Liver (tissue), 9 donors: Measurements from ENCODE around the gene SEPTIN3. TPM values are rescaled to one million over a fixed set of nuclear protein-coding genes. Genes with fewer than 3 reads are reported as not detected.

Experiments used
- DNase-seq: peaks from one replicate; pipeline ENCODE4 v3.0.0-alpha.2; 2017; ENCODE audit warnings: low spot score
- H3K27ac ChIP-seq, 2 donors: one replicate each; pipeline ENCODE4 v1.7.0; 2013; ENCODE audit warnings: inconsistent platforms in 2 of 2, low read length in 2 of 2, control low read depth in 1 of 2, low read depth in 1 of 2, mild to moderate bottlenecking in 1 of 2
- H3K27me3 ChIP-seq, 4 donors: one replicate each; pipeline versions ENCODE4 v1.6.1 to v1.7.0; 2013; ENCODE audit warnings: low read length in 3 of 4, inconsistent platforms in 1 of 4, mild to moderate bottlenecking in 1 of 4, moderate library complexity in 1 of 4; ENCODE audit not compliant: control insufficient read depth in 4 of 4, insufficient read depth in 4 of 4
- H3K36me3 ChIP-seq, 4 donors: one replicate each; pipeline versions ENCODE4 v1.6.1 to v1.7.0; 2013; ENCODE audit warnings: low read length in 3 of 4, mild to moderate bottlenecking in 3 of 4, low read depth in 1 of 4, moderate library complexity in 1 of 4; ENCODE audit not compliant: control insufficient read depth in 4 of 4, insufficient read depth in 3 of 4
- H3K4me1 ChIP-seq, 4 donors: one replicate each; pipeline versions ENCODE4 v1.6.1 to v1.7.0; 2013; ENCODE audit warnings: low read length in 3 of 4, mild to moderate bottlenecking in 3 of 4, moderate library complexity in 1 of 4; ENCODE audit not compliant: control insufficient read depth in 4 of 4, insufficient read depth in 4 of 4
- H3K4me3 ChIP-seq, 3 donors: one replicate each; pipeline versions ENCODE4 v1.6.1 to v1.7.0; 2013; ENCODE audit warnings: low read length in 3 of 3, control low read depth in 1 of 3, low read depth in 1 of 3, mild to moderate bottlenecking in 1 of 3
- H3K9ac ChIP-seq, 2 donors: one replicate each; pipeline ENCODE4 v1.7.0; 2013; ENCODE audit warnings: low read length in 2 of 2, mild to moderate bottlenecking in 2 of 2, moderate library complexity in 2 of 2, control low read depth in 1 of 2, low read depth in 1 of 2
- H3K9me3 ChIP-seq, 4 donors: one replicate each; pipeline versions ENCODE4 v1.6.1 to v1.7.0; 2013; ENCODE audit warnings: low read length in 3 of 4; ENCODE audit not compliant: control insufficient read depth in 4 of 4
- EGR1 ChIP-seq, 2 donors: IDR thresholded peaks; 2 replicates each; pipeline ENCODE4 v1.6.1; 2016 to 2018; ENCODE audit warnings: antibody characterized with exemption in 2 of 2, low read depth in 2 of 2
- FOXA1 ChIP-seq: IDR thresholded peaks from 2 replicates; pipeline ENCODE4 v1.6.1; 2016; ENCODE audit warnings: antibody characterized with exemption
- FOXA2 ChIP-seq: IDR thresholded peaks from 2 replicates; pipeline ENCODE4 v1.6.1; 2016; ENCODE audit warnings: antibody characterized with exemption
- GABPA ChIP-seq, 2 donors: IDR thresholded peaks in 1 of 2; conservative IDR thresholded peaks in 1 of 2; 2 replicates each; pipeline ENCODE4 v1.6.1; 2016; ENCODE audit warnings: antibody characterized with exemption in 2 of 2, mild to moderate bottlenecking in 1 of 2, moderate library complexity in 1 of 2
- HNF4A ChIP-seq, 2 donors: conservative IDR thresholded peaks; 2 replicates each; pipeline ENCODE4 v1.6.1; 2016; ENCODE audit warnings: antibody characterized with exemption in 2 of 2, mild to moderate bottlenecking in 2 of 2
- HNF4G ChIP-seq: IDR thresholded peaks from 2 replicates; pipeline ENCODE4 v1.6.1; 2016; ENCODE audit warnings: antibody characterized with exemption
- JUND ChIP-seq, 2 donors: IDR thresholded peaks; 2 replicates each; pipeline ENCODE4 v1.6.1; 2016; ENCODE audit warnings: antibody characterized with exemption in 2 of 2
- NR2F2 ChIP-seq: IDR thresholded peaks from 2 replicates; pipeline ENCODE4 v1.6.1; 2016; ENCODE audit warnings: antibody characterized with exemption
- RAD21 ChIP-seq, 2 donors: IDR thresholded peaks; 2 replicates each; pipeline ENCODE4 v1.6.1; 2016; ENCODE audit warnings: antibody characterized with exemption in 2 of 2, mild to moderate bottlenecking in 2 of 2
- RXRA ChIP-seq, 2 donors: IDR thresholded peaks; 2 replicates each; pipeline ENCODE4 v1.6.1; 2017 to 2018; ENCODE audit warnings: antibody characterized with exemption in 2 of 2, mild to moderate bottlenecking in 1 of 2
- SP1 ChIP-seq: IDR thresholded peaks from 2 replicates; pipeline ENCODE4 v1.6.1; 2018; ENCODE audit warnings: antibody characterized with exemption, mild to moderate bottlenecking
- TAF1 ChIP-seq: conservative IDR thresholded peaks from 2 replicates; pipeline ENCODE4 v1.6.1; 2016; ENCODE audit warnings: antibody characterized with exemption, mild to moderate bottlenecking
- YY1 ChIP-seq: IDR thresholded peaks from 2 replicates; pipeline ENCODE4 v1.6.1; 2016; ENCODE audit warnings: antibody characterized with exemption, mild to moderate bottlenecking
- WGBS: extraction: QIAGEN DNeasy Blood & Tissue Kit; methylation state at CpG from one replicate; pipeline ENCODE4 v1.1.7; 2013; 5-methylcytosine and 5-hydroxymethylcytosine counted together
- polyA plus RNA-seq, 2 donors: library from polyadenylated mRNA; stranded (reverse) in 1 of 2; unstranded in 1 of 2; fragments of 200-250 nt in 1 of 2; fragments of >200 nt in 1 of 2; fragmentation: Nextera tagmentation in 1 of 2; extraction: Ambion mirVana in 1 of 2; gene quantifications; one replicate each; pipeline versions ENCODE4 v1.2.1 to v1.2.3, GENCODE V29; 2013 to 2015
- total RNA-seq, 2 donors: library from RNA; depleted of rRNA; stranded (reverse); fragments of >200 nt; gene quantifications; one replicate each; pipeline ENCODE4 v1.2.3, GENCODE V29; 2014
- TF ChIP-seq, protein P1 (sequence below): fragments of 150-350 bp; IDR thresholded peaks from 2 replicates; pipeline ENCODE4 v1.5.1; 2017; ENCODE audit warnings: improper control_type of control experiment, low read depth, low read length; ENCODE audit not compliant: missing input control
- TF ChIP-seq, protein P2 (sequence below): IDR thresholded peaks from 2 replicates; pipeline ENCODE4 v1.6.1; 2016; ENCODE audit warnings: antibody characterized with exemption
- TF ChIP-seq, protein P3 (sequence below): IDR thresholded peaks from 2 replicates; pipeline ENCODE4 v1.6.1; 2016; ENCODE audit warnings: antibody characterized with exemption, mild to moderate bottlenecking
- TF ChIP-seq, protein P4 (sequence below): IDR thresholded peaks from 2 replicates; pipeline ENCODE4 v1.6.1; 2016; ENCODE audit warnings: antibody characterized with exemption
- TF ChIP-seq, protein P5 (sequence below): IDR thresholded peaks from 2 replicates; pipeline ENCODE4 v1.6.1; 2016; ENCODE audit warnings: antibody characterized with exemption
- donor health status: healthy.
- donor health status: healthy.
- donor health status: healthy.
- donor health status: healthy.
- donor health status: healthy.

The SEPTIN3 gene
- total and polyA plus RNA-seq, 4 donors: under 0.01 to 0.07 (median 0.04) TPM; not detected in 1

DNA sequence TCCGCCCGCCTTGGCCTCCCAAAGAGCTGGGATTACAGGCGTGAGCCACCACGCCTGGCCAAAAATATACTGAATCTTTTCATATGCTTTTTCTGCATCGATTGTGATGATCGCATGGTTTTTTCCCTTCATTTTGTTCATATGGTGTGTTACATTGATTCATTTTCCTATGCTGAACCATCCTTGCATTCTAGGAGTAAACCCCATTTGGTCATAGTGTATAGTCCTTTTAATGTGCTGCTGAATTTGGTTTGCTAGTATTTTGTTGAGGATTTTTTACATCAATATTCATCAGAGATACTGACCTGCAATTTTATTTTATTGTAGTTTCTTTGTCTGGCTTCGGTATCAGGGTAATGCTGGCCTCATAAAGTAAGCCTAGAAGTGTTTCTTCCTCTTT, 41.5 kb downstream of the SEPTIN3 start:
- Histone ChIP-seq H3K9ac (no peak overlapping the region), H3K27me3 (no peaks in the 10 kb centered on the region), H3K9me3 (peaks cover 0 to 14% (median 2%) of the 10 kb centered on the region in 4 donors), H3K4me1 (no peaks in the 10 kb centered on the region), H3K36me3 (no peaks in the 10 kb centered on the region), H3K4me3 (no peak overlapping the region), H3K27ac (no peak overlapping the region)
- 86% methylated on average over 7 of the region's 7 CpGs for WGBS
- TF ChIP-seq, protein P1, sequence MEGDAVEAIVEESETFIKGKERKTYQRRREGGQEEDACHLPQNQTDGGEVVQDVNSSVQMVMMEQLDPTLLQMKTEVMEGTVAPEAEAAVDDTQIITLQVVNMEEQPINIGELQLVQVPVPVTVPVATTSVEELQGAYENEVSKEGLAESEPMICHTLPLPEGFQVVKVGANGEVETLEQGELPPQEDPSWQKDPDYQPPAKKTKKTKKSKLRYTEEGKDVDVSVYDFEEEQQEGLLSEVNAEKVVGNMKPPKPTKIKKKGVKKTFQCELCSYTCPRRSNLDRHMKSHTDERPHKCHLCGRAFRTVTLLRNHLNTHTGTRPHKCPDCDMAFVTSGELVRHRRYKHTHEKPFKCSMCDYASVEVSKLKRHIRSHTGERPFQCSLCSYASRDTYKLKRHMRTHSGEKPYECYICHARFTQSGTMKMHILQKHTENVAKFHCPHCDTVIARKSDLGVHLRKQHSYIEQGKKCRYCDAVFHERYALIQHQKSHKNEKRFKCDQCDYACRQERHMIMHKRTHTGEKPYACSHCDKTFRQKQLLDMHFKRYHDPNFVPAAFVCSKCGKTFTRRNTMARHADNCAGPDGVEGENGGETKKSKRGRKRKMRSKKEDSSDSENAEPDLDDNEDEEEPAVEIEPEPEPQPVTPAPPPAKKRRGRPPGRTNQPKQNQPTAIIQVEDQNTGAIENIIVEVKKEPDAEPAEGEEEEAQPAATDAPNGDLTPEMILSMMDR: no peak
- TF ChIP-seq RXRA (IDR thresholded peaks at IDR 0.05) (no peak), FOXA2 (no peak), TAF1 (no peak), GABPA (IDR thresholded peaks at IDR 0.05 in 1 of 2, conservative IDR thresholded peaks at IDR 0.05 in 1 of 2) (no peak), HNF4A (conservative IDR thresholded peaks at IDR 0.05) (no peak), RAD21 (IDR thresholded peaks at IDR 0.05) (no peak), FOXA1 (no peak), YY1 (no peak), SP1 (no peak), HNF4G (no peak), JUND (IDR thresholded peaks at IDR 0.05) (no peak), EGR1 (IDR thresholded peaks at IDR 0.05; ENCODE audit: low read depth in 2 of 2) (no peak), NR2F2 (no peak)
- TF ChIP-seq, protein P2, sequence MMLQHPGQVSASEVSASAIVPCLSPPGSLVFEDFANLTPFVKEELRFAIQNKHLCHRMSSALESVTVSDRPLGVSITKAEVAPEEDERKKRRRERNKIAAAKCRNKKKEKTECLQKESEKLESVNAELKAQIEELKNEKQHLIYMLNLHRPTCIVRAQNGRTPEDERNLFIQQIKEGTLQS: no peak
- TF ChIP-seq, protein P3, sequence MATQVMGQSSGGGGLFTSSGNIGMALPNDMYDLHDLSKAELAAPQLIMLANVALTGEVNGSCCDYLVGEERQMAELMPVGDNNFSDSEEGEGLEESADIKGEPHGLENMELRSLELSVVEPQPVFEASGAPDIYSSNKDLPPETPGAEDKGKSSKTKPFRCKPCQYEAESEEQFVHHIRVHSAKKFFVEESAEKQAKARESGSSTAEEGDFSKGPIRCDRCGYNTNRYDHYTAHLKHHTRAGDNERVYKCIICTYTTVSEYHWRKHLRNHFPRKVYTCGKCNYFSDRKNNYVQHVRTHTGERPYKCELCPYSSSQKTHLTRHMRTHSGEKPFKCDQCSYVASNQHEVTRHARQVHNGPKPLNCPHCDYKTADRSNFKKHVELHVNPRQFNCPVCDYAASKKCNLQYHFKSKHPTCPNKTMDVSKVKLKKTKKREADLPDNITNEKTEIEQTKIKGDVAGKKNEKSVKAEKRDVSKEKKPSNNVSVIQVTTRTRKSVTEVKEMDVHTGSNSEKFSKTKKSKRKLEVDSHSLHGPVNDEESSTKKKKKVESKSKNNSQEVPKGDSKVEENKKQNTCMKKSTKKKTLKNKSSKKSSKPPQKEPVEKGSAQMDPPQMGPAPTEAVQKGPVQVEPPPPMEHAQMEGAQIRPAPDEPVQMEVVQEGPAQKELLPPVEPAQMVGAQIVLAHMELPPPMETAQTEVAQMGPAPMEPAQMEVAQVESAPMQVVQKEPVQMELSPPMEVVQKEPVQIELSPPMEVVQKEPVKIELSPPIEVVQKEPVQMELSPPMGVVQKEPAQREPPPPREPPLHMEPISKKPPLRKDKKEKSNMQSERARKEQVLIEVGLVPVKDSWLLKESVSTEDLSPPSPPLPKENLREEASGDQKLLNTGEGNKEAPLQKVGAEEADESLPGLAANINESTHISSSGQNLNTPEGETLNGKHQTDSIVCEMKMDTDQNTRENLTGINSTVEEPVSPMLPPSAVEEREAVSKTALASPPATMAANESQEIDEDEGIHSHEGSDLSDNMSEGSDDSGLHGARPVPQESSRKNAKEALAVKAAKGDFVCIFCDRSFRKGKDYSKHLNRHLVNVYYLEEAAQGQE: no peak
- TF ChIP-seq, protein P4, sequence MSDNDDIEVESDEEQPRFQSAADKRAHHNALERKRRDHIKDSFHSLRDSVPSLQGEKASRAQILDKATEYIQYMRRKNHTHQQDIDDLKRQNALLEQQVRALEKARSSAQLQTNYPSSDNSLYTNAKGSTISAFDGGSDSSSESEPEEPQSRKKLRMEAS: no peak
- TF ChIP-seq, protein P5, sequence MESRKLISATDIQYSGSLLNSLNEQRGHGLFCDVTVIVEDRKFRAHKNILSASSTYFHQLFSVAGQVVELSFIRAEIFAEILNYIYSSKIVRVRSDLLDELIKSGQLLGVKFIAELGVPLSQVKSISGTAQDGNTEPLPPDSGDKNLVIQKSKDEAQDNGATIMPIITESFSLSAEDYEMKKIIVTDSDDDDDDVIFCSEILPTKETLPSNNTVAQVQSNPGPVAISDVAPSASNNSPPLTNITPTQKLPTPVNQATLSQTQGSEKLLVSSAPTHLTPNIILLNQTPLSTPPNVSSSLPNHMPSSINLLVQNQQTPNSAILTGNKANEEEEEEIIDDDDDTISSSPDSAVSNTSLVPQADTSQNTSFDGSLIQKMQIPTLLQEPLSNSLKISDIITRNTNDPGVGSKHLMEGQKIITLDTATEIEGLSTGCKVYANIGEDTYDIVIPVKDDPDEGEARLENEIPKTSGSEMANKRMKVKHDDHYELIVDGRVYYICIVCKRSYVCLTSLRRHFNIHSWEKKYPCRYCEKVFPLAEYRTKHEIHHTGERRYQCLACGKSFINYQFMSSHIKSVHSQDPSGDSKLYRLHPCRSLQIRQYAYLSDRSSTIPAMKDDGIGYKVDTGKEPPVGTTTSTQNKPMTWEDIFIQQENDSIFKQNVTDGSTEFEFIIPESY: no peak
- DNase-seq: no peak
